Fibroblast of mammary gland (primary cell): ENCODE results near the gene FBXL17.
A peak's percentile ranks its signal among the peaks of the same experiment; 100 is the strongest.

Experiments used
- DNase-seq: peaks from one replicate; pipeline ENCODE4 v3.0.0-alpha.2; 2010; ENCODE audit warnings: low read depth
- H3K4me3 ChIP-seq: 2 replicates; pipeline ENCODE4 v1.5.1; 2011; ENCODE audit warnings: low read depth, mild to moderate bottlenecking, low read length, moderate library complexity; ENCODE audit not compliant: control insufficient read depth
- CTCF ChIP-seq: conservative IDR thresholded peaks from 2 replicates; pipeline ENCODE4 v1.5.1; 2011; ENCODE audit warnings: low read depth, low read length, inconsistent platforms; ENCODE audit not compliant: control insufficient read depth, insufficient read depth

Gene FBXL17

GRCh38 chr5:107982703-107983425, 399.0 kb downstream of the FBXL17 start:
- TF ChIP-seq CTCF = no peak
- DNase-seq = no peak
- H3K4me3 ChIP-seq = no peak overlapping the region

- TF ChIP-seq CTCF = no peak
- peak; percentile 43 for DNase-seq
- H3K4me3 ChIP-seq = no peak overlapping the region
Measured at GRCh38 chr5:107980923-107981692, 400.8 kb downstream of the FBXL17 start.

- DNase-seq = no peak
- no peak for TF ChIP-seq CTCF
- no peak overlapping the region for H3K4me3 ChIP-seq
Measured at GRCh38 chr5:107979900-107980299, 402.0 kb downstream of the FBXL17 start.

GRCh38 chr5:107979291-107979690, 402.6 kb downstream of the FBXL17 start:
- no peak overlapping the region for H3K4me3 ChIP-seq
- no peak for TF ChIP-seq CTCF
- peak; percentile 47 for DNase-seq

GRCh38 chr5:107977550-107978071, 404.3 kb downstream of the FBXL17 start:
- DNase-seq = no peak
- H3K4me3 ChIP-seq = no peak overlapping the region
- TF ChIP-seq CTCF = no peak

GRCh38 chr5:107975568-107975967, 406.3 kb downstream of the FBXL17 start:
- no peak overlapping the region for H3K4me3 ChIP-seq
- DNase-seq = no peak
- no peak for TF ChIP-seq CTCF
